ENCODE data around the gene AAGAB. TPM values are rescaled to one million over a fixed set of nuclear protein-coding genes. Genes with fewer than 3 reads are reported as not detected.
"Not testable (repeated sequence)": the region's sequence is repeated elsewhere in the genome, so short reads cannot be mapped to it uniquely, and the experiment has no call there.

The AAGAB gene
- total RNA-seq = 54.3 and 86.5 TPM in 2 replicates

GRCh38 chr15:67254238-67255175 lies at the start of gene AAGAB, which contains the start of gene IQCH:
Gene AAGAB, minus strand, starts transcription at chr15:67254661. Its CDS starts 30 bp downstream, at chr15:67254631.
Gene IQCH, plus strand, starts transcription at chr15:67254786. Its CDS starts 111 bp downstream, at chr15:67254897.
- DNase-seq = peak; percentile 98

GRCh38 chr15:67303490-67304363 lies 49.3 kb upstream of the AAGAB start:
- peak; percentile 68 for DNase-seq

- DNase-seq = no peak
These were observed 46.0 kb upstream of the AAGAB start for GRCh38 chr15:67300266-67301025.

- no peak for DNase-seq
These were observed 42.2 kb upstream of the AAGAB start for GRCh38 chr15:67296684-67297083.

- no peak for DNase-seq
These were observed 41.7 kb upstream of the AAGAB start for GRCh38 chr15:67296188-67296587.

- DNase-seq = no peak
These were observed 35.9 kb upstream of the AAGAB start for GRCh38 chr15:67290319-67290718.

GRCh38 chr15:67286400-67286799 lies 31.9 kb upstream of the AAGAB start:
- not testable (repeated sequence) for DNase-seq

GRCh38 chr15:67285625-67286024 lies 31.2 kb upstream of the AAGAB start:
- not testable (repeated sequence) for DNase-seq

- no peak for DNase-seq
These were observed 27.3 kb upstream of the AAGAB start for GRCh38 chr15:67281714-67282113.

- DNase-seq = no peak
These were observed 25.8 kb upstream of the AAGAB start for GRCh38 chr15:67280217-67280616.

- no peak for DNase-seq
These were observed 22.2 kb upstream of the AAGAB start for GRCh38 chr15:67276666-67277065.

- DNase-seq = no peak
These were observed 19.8 kb upstream of the AAGAB start for GRCh38 chr15:67274236-67274635.

- no peak for DNase-seq
These were observed 13.8 kb upstream of the AAGAB start for GRCh38 chr15:67267951-67268941.

GRCh38 chr15:67267440-67267839 lies 13.0 kb upstream of the AAGAB start:
- no peak for DNase-seq

GRCh38 chr15:67266870-67267269 lies 12.4 kb upstream of the AAGAB start:
- no peak for DNase-seq

- no peak for DNase-seq
These were observed 5.3 kb upstream of the AAGAB start for GRCh38 chr15:67259806-67260205.

- no peak for DNase-seq
These were observed 4.9 kb upstream of the AAGAB start for GRCh38 chr15:67259379-67259778.

- DNase-seq = not testable (repeated sequence)
These were observed 4.0 kb upstream of the AAGAB start for GRCh38 chr15:67258412-67258811.

- no peak for DNase-seq
These were observed 1.6 kb upstream of the AAGAB start for GRCh38 chr15:67256051-67256450.

GRCh38 chr15:67253549-67254237 lies 768 bp downstream of the AAGAB start:
- no peak for DNase-seq

- no peak for DNase-seq
These were observed 1.4 kb downstream of the AAGAB start for GRCh38 chr15:67253101-67253500.
